K562 (cell line): ENCODE measurements around the gene KLC1. TPM values are rescaled to one million over a fixed set of nuclear protein-coding genes. Genes with fewer than 3 reads are reported as not detected.

Experiments used
- ATAC-seq: fragments of 200-7000 bp; cut with Tn5 transposase; 3 replicates; pipeline ENCODE4 v1.9.1; 2020; ENCODE audit warnings: moderate library complexity
- BruUV-seq: library from RNA; stranded (reverse); fragments of 400-500 nt; replicated peaks from 2 replicates; lab custom pipeline; 2021; lab: Mats Ljungman, UMichigan
- CTCF ChIA-PET: fragments of 300-600 bp; formaldehyde crosslinking; extraction: SDS; loops from one replicate; lab custom pipeline; 2021; ENCODE audit warnings: low intra/inter-chr PET ratio; lab: Yijun Ruan, JAX
- POLR2A ChIA-PET: fragments of 300-600, 350-650 bp; sonication (Branson Sonifier 250); formaldehyde crosslinking; extraction: SDS; loops from one replicate; lab custom pipeline; 2021; ENCODE audit warnings: antibody characterized with exemption, inconsistent platforms; lab: Yijun Ruan, JAX
- DNase-seq, 4 experiments: peaks; one replicate each; pipeline versions ENCODE4 v3.0.0 to v3.0.0-alpha.2; 2011 to 2018; ENCODE audit warnings: low spot score in 3 of 4, mixed read lengths in 3 of 4; ENCODE audit errors: extremely low read depth in 1 of 4
- FAIRE-seq: peaks from 2 replicates; lab custom pipeline; 2011; peaks lifted over from hg19 to GRCh38; lab: Jason Lieb, UNC
- H2AFZ ChIP-seq: 2 replicates; pipeline ENCODE4 v1.6.0; 2011; ENCODE audit warnings: low read depth, low read length, control low read depth, inconsistent platforms
- H3K27ac ChIP-seq: fragments of 200-600 bp; 3 replicates; pipeline ENCODE4 v1.8.0; 2011; ENCODE audit warnings: low read depth, mild to moderate bottlenecking, control low read depth, inconsistent platforms, low read length, moderate library complexity, mixed read lengths; ENCODE audit errors: extremely low read depth
- H3K27me3 ChIP-seq, 2 experiments: fragments of 300-600 bp in 1 of 2; 2 replicates in 1 of 2; 3 replicates in 1 of 2; pipeline versions ENCODE4 v1.6.0 to v1.8.0; 2011; ENCODE audit warnings: inconsistent platforms in 2 of 2, low read length in 2 of 2, mild to moderate bottlenecking in 1 of 2, mixed read lengths in 1 of 2, moderate library complexity in 1 of 2; ENCODE audit not compliant: control insufficient read depth in 2 of 2, insufficient read depth in 2 of 2
- H3K36me3 ChIP-seq: fragments of 300-600 bp; 3 replicates; pipeline ENCODE4 v1.8.0; 2011; ENCODE audit warnings: mild to moderate bottlenecking, low read length, inconsistent platforms; ENCODE audit not compliant: control insufficient read depth, insufficient read depth
- H3K4me1 ChIP-seq, 2 experiments: fragments of 200-600 bp in 1 of 2; replicated peaks in 1 of 2; 2 replicates in 1 of 2; 3 replicates in 1 of 2; pipeline versions ENCODE4 v1.5.1 to v1.8.0; 2011; ENCODE audit warnings: inconsistent platforms in 2 of 2, low read length in 2 of 2, mild to moderate bottlenecking in 1 of 2, mixed read lengths in 1 of 2, moderate library complexity in 1 of 2; ENCODE audit not compliant: control insufficient read depth in 2 of 2, insufficient read depth in 2 of 2
- H3K4me2 ChIP-seq: 2 replicates; pipeline ENCODE4 v1.6.1; 2011; ENCODE audit warnings: low read length, control low read depth, inconsistent platforms, mixed read lengths; ENCODE audit not compliant: insufficient read depth
- H3K4me3 ChIP-seq: fragments of 200-600 bp; sonication (generic), shearing (Covaris generic); 2 replicates; pipeline ENCODE4 v1.5.1; 2016; ENCODE audit warnings: control low read depth, inconsistent platforms
- H3K79me2 ChIP-seq: fragments of 200-600 bp; 3 replicates; pipeline ENCODE4 v1.8.0; 2011; ENCODE audit warnings: low read length, inconsistent platforms; ENCODE audit not compliant: control insufficient read depth, insufficient read depth
- H3K9ac ChIP-seq, 2 experiments: 2 replicates each; pipeline versions ENCODE4 v1.6.0 to v1.6.1; 2011; ENCODE audit warnings: low read depth in 2 of 2, low read length in 2 of 2, control low read depth in 1 of 2, inconsistent platforms in 1 of 2, mild to moderate bottlenecking in 1 of 2, mixed read lengths in 1 of 2; ENCODE audit not compliant: insufficient read depth in 1 of 2
- H3K9me1 ChIP-seq: one replicate; pipeline ENCODE4 v1.6.0; 2011; ENCODE audit warnings: inconsistent platforms, mild to moderate bottlenecking, low read length, moderate library complexity; ENCODE audit not compliant: control insufficient read depth, insufficient read depth
- H3K9me3 ChIP-seq: replicated peaks from 2 replicates; pipeline ENCODE4 v1.5.1; 2011; ENCODE audit warnings: low read depth, low read length, inconsistent platforms; ENCODE audit not compliant: control insufficient read depth, insufficient read depth
- H4K20me1 ChIP-seq: replicated peaks from 2 replicates; pipeline ENCODE4 v1.6.1; 2011; ENCODE audit warnings: low read length, inconsistent platforms, mixed read lengths; ENCODE audit not compliant: control insufficient read depth, insufficient read depth
- CREB1 ChIP-seq, 2 experiments: sonication (generic) in 1 of 2; formaldehyde crosslinking in 1 of 2; IDR thresholded peaks; 2 replicates each; pipeline versions ENCODE4 v1.6.1 to v1.8.0; 2012 to 2022; ENCODE audit warnings: inconsistent platforms in 1 of 2, mild to moderate bottlenecking in 1 of 2, missing genetic modification reagents in 1 of 2, moderate library complexity in 1 of 2
- E2F6 ChIP-seq, 2 experiments: IDR thresholded peaks; 2 replicates each; pipeline ENCODE4 v1.6.1; 2011; ENCODE audit warnings: borderline replicate concordance in 1 of 2, control low read depth in 1 of 2, low read depth in 1 of 2, low read length in 1 of 2, mild to moderate bottlenecking in 1 of 2, mixed read lengths in 1 of 2, moderate library complexity in 1 of 2; ENCODE audit not compliant: insufficient read depth in 1 of 2, insufficient read length in 1 of 2, poor library complexity in 1 of 2, severe bottlenecking in 1 of 2; ENCODE audit errors: extremely low read depth in 1 of 2
- FOXA3 ChIP-seq, 2 experiments: fragments of 450-650 bp in 1 of 2; sonication (generic) in 1 of 2; formaldehyde crosslinking; IDR thresholded peaks in 1 of 2; conservative IDR thresholded peaks in 1 of 2; 2 replicates each; pipeline versions ENCODE4 v1.4.0 to v1.8.0; 2020 to 2022; ENCODE audit warnings: mild to moderate bottlenecking in 2 of 2, missing genetic modification reagents in 1 of 2
- GTF2E2 ChIP-seq: fragments of 200-800 bp; sonication (Bioruptor generic); IDR thresholded peaks from 2 replicates; pipeline ENCODE4 v1.6.1; 2016; ENCODE audit warnings: missing genetic modification characterization, missing compliant biosample characterization
- KAT8 ChIP-seq: fragments of 450-650 bp; IDR thresholded peaks from 2 replicates; pipeline ENCODE4 v1.6.1; 2016; ENCODE audit warnings: low read depth, mild to moderate bottlenecking
- KDM5B ChIP-seq: fragments of 200-600 bp; sonication (generic); IDR thresholded peaks from 2 replicates; pipeline ENCODE4 v1.6.1; 2012; ENCODE audit warnings: low read depth, mild to moderate bottlenecking, moderate library complexity, low read length, control low read depth, inconsistent platforms; ENCODE audit not compliant: insufficient replicate concordance
- NELFE ChIP-seq: IDR thresholded peaks from 2 replicates; pipeline ENCODE4 v1.6.1; 2011; ENCODE audit warnings: mild to moderate bottlenecking; ENCODE audit not compliant: insufficient read depth, insufficient read length
- NR2F6 ChIP-seq: fragments of 450-650 bp; formaldehyde crosslinking; IDR thresholded peaks from 2 replicates; pipeline ENCODE4 v1.4.0; 2020; ENCODE audit warnings: mild to moderate bottlenecking
- SRSF3 ChIP-seq: fragments of 200-400 bp; formaldehyde crosslinking; IDR thresholded peaks from 2 replicates; pipeline ENCODE4 v1.6.1; 2016; ENCODE audit warnings: mild to moderate bottlenecking, low read length, moderate library complexity; ENCODE audit not compliant: insufficient read depth
- U2AF2 ChIP-seq: fragments of 200-400 bp; formaldehyde crosslinking; optimal IDR thresholded peaks from 2 replicates; pipeline ENCODE3; 2017; ENCODE audit warnings: low read depth, mild to moderate bottlenecking, low read length
- ZNF717 ChIP-seq: fragments of 250-450 bp; sonication (Bioruptor Pico); IDR thresholded peaks from 2 replicates; pipeline ENCODE4 v1.5.0; 2021
- ZNF75A ChIP-seq: fragments of 450-650 bp; formaldehyde crosslinking; IDR thresholded peaks from 2 replicates; pipeline ENCODE4 v1.4.0; 2020; ENCODE audit warnings: mild to moderate bottlenecking
- ZNF830 ChIP-seq: fragments of 250-450 bp; sonication (Bioruptor Pico); IDR thresholded peaks from 2 replicates; pipeline ENCODE4 v1.5.0; 2021; ENCODE audit warnings: mild to moderate bottlenecking
- WGBS: fragments of 100-300 bp; shearing (Covaris generic); methylation state at CpG from one replicate; pipeline ENCODE4 v1.1.6; 2016; ENCODE audit warnings: low coverage, mixed read lengths; ENCODE audit not compliant: insufficient coverage; ENCODE audit errors: missing lambda C conversion rate; 5-methylcytosine and 5-hydroxymethylcytosine counted together
- in situ Hi-C: fragments of 300-500 bp; cut with MboI; formaldehyde crosslinking; loops from 4 replicates; pipeline ENCODE4 v1.15.0; 2018; ENCODE audit warnings: inconsistent platforms, mixed read lengths
- intact Hi-C: fragments of 100-400 bp; cut with micrococcal nuclease; formaldehyde crosslinking; loops from 2 replicates; pipeline ENCODE4 v1.14.2; 2022
- polyA plus RNA-seq, 8 experiments: library from polyadenylated mRNA; depleted of rRNA in 4 of 8; stranded (reverse) in 5 of 8; unstranded in 3 of 8; fragments of >200 nt; fragmentation: Nextera tagmentation in 2 of 8; fragmentation: Illumina TruSeq in 1 of 8; extraction: Ambion mirVana in 2 of 8; extraction: Trizol in 1 of 8; gene quantifications; 2 replicates each; pipeline versions ENCODE4 v1.2.1 to v1.2.3, GENCODE V29; 2011 to 2014; ENCODE audit warnings: inconsistent platforms in 1 of 8, missing spikeins in 1 of 8
- total RNA-seq, 7 experiments: library from RNA; depleted of rRNA in 6 of 7; stranded (reverse); fragments of >200 nt in 6 of 7; fragmentation: Illumina TruSeq in 2 of 7; extraction: Trizol in 2 of 7; gene quantifications; 2 replicates each; pipeline versions ENCODE4 v1.2.1 to v1.2.3, GENCODE V29; 2011 to 2021; ENCODE audit warnings: low replicate concordance in 1 of 7

The KLC1 gene
- total and polyA plus RNA-seq, 9 of the 15 experiments (the other 6 are each of a cell fraction or from before 2014, with no cell fraction given): 4.9 to 134 (median 54.8) TPM

GRCh38 chr14:103684871-103685270 lies 55.9 kb downstream of the KLC1 start:
- Histone ChIP-seq H2AFZ (no peak overlapping the region), H3K9me1 (no peaks in the 10 kb centered on the region), H3K9me3 (no peaks in the 10 kb centered on the region), H3K4me3 (no peak overlapping the region), H3K27ac (no peak overlapping the region), H4K20me1 (no peaks in the 10 kb centered on the region), H3K36me3 (peaks cover 73% of the 10 kb centered on the region; the same call in 1 of the 3 replicates), H3K79me2 (no peaks in the 10 kb centered on the region), H3K9ac (no peak overlapping the region), H3K4me1 (no peaks in the 10 kb centered on the region)
- no TSS peak for BruUV-seq
- 92% methylated on average over 10 of the region's 15 CpGs for WGBS
- DNase-seq (no peak), FAIRE-seq (no peak)
- ChIA-PET POLR2A (no interaction called here), CTCF (no interaction called here)
- intact Hi-C loops: loop anchor here (10.0 kb wide), 1 partner anchor 110 kb away; no protein-coding TSS in a partner anchor
- TF ChIP-seq NR2F6 (CRISPR knock-in tag) (no peak), KAT8 (no peak), FOXA3 (CRISPR knock-in tag; conservative IDR thresholded peaks at IDR 0.05 in 1 of 2, IDR thresholded peaks at IDR 0.05 in 1 of 2) (no peak), ZNF830 (CRISPR knock-in tag) (no peak), ZNF717 (CRISPR knock-in tag) (no peak), GTF2E2 (no peak), NELFE (no peak), SRSF3 (no peak), CREB1 (IDR thresholded peaks at IDR 0.05) (no peak), CREB1 (CRISPR knock-in tag; IDR thresholded peaks at IDR 0.05) (no peak), U2AF2 (no peak), E2F6 (IDR thresholded peaks at IDR 0.05; ENCODE audit: borderline replicate concordance in 1 of 2, extremely low read depth in 1 of 2, insufficient read depth in 1 of 2, insufficient read length in 1 of 2, low read depth in 1 of 2, low read length in 1 of 2, poor library complexity in 1 of 2, severe bottlenecking in 1 of 2) (no peak), KDM5B (no peak), ZNF75A (CRISPR knock-in tag) (no peak)
- TF ChIP-seq, all 486 proteins: peak for 0
- no peak for ATAC-seq
- in situ Hi-C loops: no loop called here
- H3K4me2 ChIP-seq: no peak overlapping the region
- no peaks in the 10 kb centered on the region for H3K27me3 ChIP-seq
